Liver (tissue), 9 donors: ENCODE results near the gene MFAP2. TPM values are rescaled to one million over a fixed set of nuclear protein-coding genes. Genes with fewer than 3 reads are reported as not detected.
"Not testable (repeated sequence)": the region's sequence is repeated elsewhere in the genome, so short reads cannot be mapped to it uniquely, and the experiment has no call there.

Source experiments
- DNase-seq: peaks from one replicate; pipeline ENCODE4 v3.0.0-alpha.2; 2017; ENCODE audit warnings: low spot score
- H3K27ac ChIP-seq, 2 donors: one replicate each; pipeline ENCODE4 v1.7.0; 2013; ENCODE audit warnings: inconsistent platforms in 2 of 2, low read length in 2 of 2, control low read depth in 1 of 2, low read depth in 1 of 2, mild to moderate bottlenecking in 1 of 2
- H3K27me3 ChIP-seq, 4 donors: one replicate each; pipeline versions ENCODE4 v1.6.1 to v1.7.0; 2013; ENCODE audit warnings: low read length in 3 of 4, inconsistent platforms in 1 of 4, mild to moderate bottlenecking in 1 of 4, moderate library complexity in 1 of 4; ENCODE audit not compliant: control insufficient read depth in 4 of 4, insufficient read depth in 4 of 4
- H3K36me3 ChIP-seq, 4 donors: one replicate each; pipeline versions ENCODE4 v1.6.1 to v1.7.0; 2013; ENCODE audit warnings: low read length in 3 of 4, mild to moderate bottlenecking in 3 of 4, low read depth in 1 of 4, moderate library complexity in 1 of 4; ENCODE audit not compliant: control insufficient read depth in 4 of 4, insufficient read depth in 3 of 4
- H3K4me1 ChIP-seq, 4 donors: one replicate each; pipeline versions ENCODE4 v1.6.1 to v1.7.0; 2013; ENCODE audit warnings: low read length in 3 of 4, mild to moderate bottlenecking in 3 of 4, moderate library complexity in 1 of 4; ENCODE audit not compliant: control insufficient read depth in 4 of 4, insufficient read depth in 4 of 4
- H3K4me3 ChIP-seq, 3 donors: one replicate each; pipeline versions ENCODE4 v1.6.1 to v1.7.0; 2013; ENCODE audit warnings: low read length in 3 of 3, control low read depth in 1 of 3, low read depth in 1 of 3, mild to moderate bottlenecking in 1 of 3
- H3K9ac ChIP-seq, 2 donors: one replicate each; pipeline ENCODE4 v1.7.0; 2013; ENCODE audit warnings: low read length in 2 of 2, mild to moderate bottlenecking in 2 of 2, moderate library complexity in 2 of 2, control low read depth in 1 of 2, low read depth in 1 of 2
- H3K9me3 ChIP-seq, 4 donors: one replicate each; pipeline versions ENCODE4 v1.6.1 to v1.7.0; 2013; ENCODE audit warnings: low read length in 3 of 4; ENCODE audit not compliant: control insufficient read depth in 4 of 4
- EGR1 ChIP-seq, 2 donors: IDR thresholded peaks; 2 replicates each; pipeline ENCODE4 v1.6.1; 2016 to 2018; ENCODE audit warnings: antibody characterized with exemption in 2 of 2, low read depth in 2 of 2
- FOXA1 ChIP-seq: IDR thresholded peaks from 2 replicates; pipeline ENCODE4 v1.6.1; 2016; ENCODE audit warnings: antibody characterized with exemption
- FOXA2 ChIP-seq: IDR thresholded peaks from 2 replicates; pipeline ENCODE4 v1.6.1; 2016; ENCODE audit warnings: antibody characterized with exemption
- GABPA ChIP-seq, 2 donors: IDR thresholded peaks in 1 of 2; conservative IDR thresholded peaks in 1 of 2; 2 replicates each; pipeline ENCODE4 v1.6.1; 2016; ENCODE audit warnings: antibody characterized with exemption in 2 of 2, mild to moderate bottlenecking in 1 of 2, moderate library complexity in 1 of 2
- HNF4A ChIP-seq, 2 donors: conservative IDR thresholded peaks; 2 replicates each; pipeline ENCODE4 v1.6.1; 2016; ENCODE audit warnings: antibody characterized with exemption in 2 of 2, mild to moderate bottlenecking in 2 of 2
- HNF4G ChIP-seq: IDR thresholded peaks from 2 replicates; pipeline ENCODE4 v1.6.1; 2016; ENCODE audit warnings: antibody characterized with exemption
- JUND ChIP-seq, 2 donors: IDR thresholded peaks; 2 replicates each; pipeline ENCODE4 v1.6.1; 2016; ENCODE audit warnings: antibody characterized with exemption in 2 of 2
- NR2F2 ChIP-seq: IDR thresholded peaks from 2 replicates; pipeline ENCODE4 v1.6.1; 2016; ENCODE audit warnings: antibody characterized with exemption
- SP1 ChIP-seq: IDR thresholded peaks from 2 replicates; pipeline ENCODE4 v1.6.1; 2018; ENCODE audit warnings: antibody characterized with exemption, mild to moderate bottlenecking
- TAF1 ChIP-seq: conservative IDR thresholded peaks from 2 replicates; pipeline ENCODE4 v1.6.1; 2016; ENCODE audit warnings: antibody characterized with exemption, mild to moderate bottlenecking
- YY1 ChIP-seq: IDR thresholded peaks from 2 replicates; pipeline ENCODE4 v1.6.1; 2016; ENCODE audit warnings: antibody characterized with exemption, mild to moderate bottlenecking
- WGBS: extraction: QIAGEN DNeasy Blood & Tissue Kit; methylation state at CpG from one replicate; pipeline ENCODE4 v1.1.7; 2013; 5-methylcytosine and 5-hydroxymethylcytosine counted together
- polyA plus RNA-seq, 2 donors: library from polyadenylated mRNA; stranded (reverse) in 1 of 2; unstranded in 1 of 2; fragments of 200-250 nt in 1 of 2; fragments of >200 nt in 1 of 2; fragmentation: Nextera tagmentation in 1 of 2; extraction: Ambion mirVana in 1 of 2; gene quantifications; one replicate each; pipeline versions ENCODE4 v1.2.1 to v1.2.3, GENCODE V29; 2013 to 2015
- total RNA-seq, 2 donors: library from RNA; depleted of rRNA; stranded (reverse); fragments of >200 nt; gene quantifications; one replicate each; pipeline ENCODE4 v1.2.3, GENCODE V29; 2014
- TF ChIP-seq, protein P1 (sequence below): IDR thresholded peaks from 2 replicates; pipeline ENCODE4 v1.6.1; 2016; ENCODE audit warnings: antibody characterized with exemption
- TF ChIP-seq, protein P2 (sequence below): IDR thresholded peaks from 2 replicates; pipeline ENCODE4 v1.6.1; 2016; ENCODE audit warnings: antibody characterized with exemption
- TF ChIP-seq, protein P3 (sequence below): fragments of 150-350 bp; IDR thresholded peaks from 2 replicates; pipeline ENCODE4 v1.5.1; 2017; ENCODE audit warnings: improper control_type of control experiment, low read depth, low read length; ENCODE audit not compliant: missing input control
- TF ChIP-seq, protein P4 (sequence below): IDR thresholded peaks from 2 replicates; pipeline ENCODE4 v1.6.1; 2016; ENCODE audit warnings: antibody characterized with exemption, mild to moderate bottlenecking
- donor health status: healthy.
- donor health status: healthy.
- donor health status: healthy.
- donor health status: healthy.
- donor health status: healthy.

Gene MFAP2
- total and polyA plus RNA-seq, 4 donors = 0.25 to 1.4 (median 0.74) TPM

DNA sequence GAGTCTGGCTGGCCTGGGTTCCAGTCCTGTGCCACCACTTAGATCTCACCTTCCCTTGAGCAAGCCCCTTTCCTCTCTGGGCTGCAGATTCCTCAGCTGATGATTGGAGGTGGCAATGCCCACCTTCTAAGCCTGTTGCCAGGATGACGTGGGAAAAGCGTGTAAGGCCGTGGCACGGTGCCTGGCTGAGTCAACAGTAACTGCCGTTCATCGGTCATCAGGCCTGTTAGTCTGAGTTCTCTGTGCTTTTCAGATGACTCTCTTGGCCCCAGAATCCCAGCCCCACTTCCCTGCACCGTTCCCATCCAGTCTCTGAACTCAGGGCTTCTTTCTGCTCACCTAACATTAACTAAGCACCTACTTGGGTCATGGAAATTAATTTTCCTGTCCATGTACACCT, 31.4 kb downstream of the MFAP2 start:
- Histone ChIP-seq H3K27ac (peak overlapping the region; percentile 48 to 66), H3K4me1 (peaks cover 3 to 13% (median 8%) of the 10 kb centered on the region in 4 donors)
- H3K9ac ChIP-seq, H3K4me3 ChIP-seq, DNase-seq, H3K27me3 ChIP-seq, H3K9me3 ChIP-seq, H3K36me3 ChIP-seq: not testable (repeated sequence)
- peak; percentile 62 for TF ChIP-seq FOXA2
- peak; percentile 44 for TF ChIP-seq FOXA1
- TF ChIP-seq JUND (IDR thresholded peaks at IDR 0.05) = peak in 1 of 2 donors; percentile 19
- WGBS = 30% methylated on average over 7 of the region's 7 CpGs

DNA sequence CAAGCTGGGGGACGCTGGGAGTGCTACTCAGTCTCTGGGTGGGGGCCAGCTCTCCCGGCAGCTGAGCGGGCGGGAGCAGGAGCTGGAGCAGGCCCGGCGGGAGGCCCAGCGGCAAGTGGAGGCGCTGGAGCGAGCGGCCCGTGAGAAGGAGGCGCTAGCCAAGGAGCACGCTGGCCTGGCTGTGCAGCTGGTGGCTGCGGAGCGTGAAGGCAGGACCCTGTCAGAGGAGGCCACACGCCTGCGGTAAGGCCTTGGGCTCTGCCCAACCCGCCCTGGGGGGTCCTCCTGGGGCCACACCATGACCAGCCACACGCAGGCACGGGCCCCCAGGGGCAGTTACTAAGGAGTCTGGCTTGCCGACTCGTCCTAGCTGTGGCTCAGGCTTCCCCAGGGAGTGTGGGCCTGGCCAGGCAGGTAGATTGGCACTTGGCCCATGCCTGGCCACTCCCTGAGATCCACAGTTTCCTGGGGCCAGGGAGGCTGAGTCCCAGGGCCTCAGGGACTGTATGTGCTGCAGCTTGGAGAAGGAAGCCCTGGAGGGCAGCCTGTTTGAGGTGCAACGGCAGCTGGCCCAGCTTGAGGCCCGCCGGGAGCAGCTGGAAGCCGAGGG, 32.0 kb downstream of the MFAP2 start:
- H3K27ac ChIP-seq = peak overlapping the region; percentile 48 to 60
- H3K4me3 ChIP-seq, H3K9ac ChIP-seq, H3K27me3 ChIP-seq, DNase-seq, H3K36me3 ChIP-seq, H3K9me3 ChIP-seq: not testable (repeated sequence)
- H3K4me1 ChIP-seq = peaks cover 3 to 13% (median 8%) of the 10 kb centered on the region in 4 donors
- WGBS = 91% methylated on average over 26 of the region's 26 CpGs

DNA sequence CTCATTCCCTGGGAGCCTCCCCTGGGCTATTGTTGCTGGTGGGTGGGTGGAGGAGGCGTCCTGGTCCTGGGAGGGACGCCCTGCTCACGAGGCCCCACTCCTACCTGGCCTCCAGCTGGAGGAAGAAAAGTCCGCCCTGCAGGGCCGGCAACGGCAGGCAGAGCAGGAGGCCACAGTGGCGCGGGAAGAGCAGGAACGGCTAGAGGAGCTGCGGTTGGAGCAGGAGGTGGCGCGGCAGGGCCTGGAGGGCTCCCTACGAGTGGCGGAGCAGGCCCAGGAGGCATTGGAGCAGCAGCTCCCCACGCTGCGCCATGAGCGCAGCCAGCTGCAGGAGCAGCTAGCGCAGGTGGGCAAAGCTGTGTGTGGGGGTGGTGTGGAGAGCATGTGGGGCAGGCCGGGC, 33.8 kb downstream of the MFAP2 start:
- Histone ChIP-seq H3K9ac (no peak overlapping the region), H3K9me3 (no peaks in the 10 kb centered on the region), H3K4me3 (no peak overlapping the region), H3K27me3 (no peaks in the 10 kb centered on the region), H3K27ac (no peak overlapping the region), H3K4me1 (peaks cover 1 to 13% (median 8%) of the 10 kb centered on the region in 4 donors), H3K36me3 (no peaks in the 10 kb centered on the region)
- DNase-seq = no peak
- WGBS = 95% methylated on average over 19 of the region's 19 CpGs
- TF ChIP-seq JUND (IDR thresholded peaks at IDR 0.05) (no peak), HNF4A (conservative IDR thresholded peaks at IDR 0.05) (no peak), TAF1 (no peak), FOXA2 (no peak), FOXA1 (no peak), GABPA (IDR thresholded peaks at IDR 0.05 in 1 of 2, conservative IDR thresholded peaks at IDR 0.05 in 1 of 2) (no peak), NR2F2 (no peak), HNF4G (no peak), YY1 (no peak), SP1 (no peak), EGR1 (IDR thresholded peaks at IDR 0.05; ENCODE audit: low read depth in 2 of 2) (no peak)
- TF ChIP-seq, protein P1, sequence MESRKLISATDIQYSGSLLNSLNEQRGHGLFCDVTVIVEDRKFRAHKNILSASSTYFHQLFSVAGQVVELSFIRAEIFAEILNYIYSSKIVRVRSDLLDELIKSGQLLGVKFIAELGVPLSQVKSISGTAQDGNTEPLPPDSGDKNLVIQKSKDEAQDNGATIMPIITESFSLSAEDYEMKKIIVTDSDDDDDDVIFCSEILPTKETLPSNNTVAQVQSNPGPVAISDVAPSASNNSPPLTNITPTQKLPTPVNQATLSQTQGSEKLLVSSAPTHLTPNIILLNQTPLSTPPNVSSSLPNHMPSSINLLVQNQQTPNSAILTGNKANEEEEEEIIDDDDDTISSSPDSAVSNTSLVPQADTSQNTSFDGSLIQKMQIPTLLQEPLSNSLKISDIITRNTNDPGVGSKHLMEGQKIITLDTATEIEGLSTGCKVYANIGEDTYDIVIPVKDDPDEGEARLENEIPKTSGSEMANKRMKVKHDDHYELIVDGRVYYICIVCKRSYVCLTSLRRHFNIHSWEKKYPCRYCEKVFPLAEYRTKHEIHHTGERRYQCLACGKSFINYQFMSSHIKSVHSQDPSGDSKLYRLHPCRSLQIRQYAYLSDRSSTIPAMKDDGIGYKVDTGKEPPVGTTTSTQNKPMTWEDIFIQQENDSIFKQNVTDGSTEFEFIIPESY = no peak
- TF ChIP-seq, protein P2, sequence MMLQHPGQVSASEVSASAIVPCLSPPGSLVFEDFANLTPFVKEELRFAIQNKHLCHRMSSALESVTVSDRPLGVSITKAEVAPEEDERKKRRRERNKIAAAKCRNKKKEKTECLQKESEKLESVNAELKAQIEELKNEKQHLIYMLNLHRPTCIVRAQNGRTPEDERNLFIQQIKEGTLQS = no peak
- TF ChIP-seq, protein P3, sequence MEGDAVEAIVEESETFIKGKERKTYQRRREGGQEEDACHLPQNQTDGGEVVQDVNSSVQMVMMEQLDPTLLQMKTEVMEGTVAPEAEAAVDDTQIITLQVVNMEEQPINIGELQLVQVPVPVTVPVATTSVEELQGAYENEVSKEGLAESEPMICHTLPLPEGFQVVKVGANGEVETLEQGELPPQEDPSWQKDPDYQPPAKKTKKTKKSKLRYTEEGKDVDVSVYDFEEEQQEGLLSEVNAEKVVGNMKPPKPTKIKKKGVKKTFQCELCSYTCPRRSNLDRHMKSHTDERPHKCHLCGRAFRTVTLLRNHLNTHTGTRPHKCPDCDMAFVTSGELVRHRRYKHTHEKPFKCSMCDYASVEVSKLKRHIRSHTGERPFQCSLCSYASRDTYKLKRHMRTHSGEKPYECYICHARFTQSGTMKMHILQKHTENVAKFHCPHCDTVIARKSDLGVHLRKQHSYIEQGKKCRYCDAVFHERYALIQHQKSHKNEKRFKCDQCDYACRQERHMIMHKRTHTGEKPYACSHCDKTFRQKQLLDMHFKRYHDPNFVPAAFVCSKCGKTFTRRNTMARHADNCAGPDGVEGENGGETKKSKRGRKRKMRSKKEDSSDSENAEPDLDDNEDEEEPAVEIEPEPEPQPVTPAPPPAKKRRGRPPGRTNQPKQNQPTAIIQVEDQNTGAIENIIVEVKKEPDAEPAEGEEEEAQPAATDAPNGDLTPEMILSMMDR = no peak
- TF ChIP-seq, protein P4, sequence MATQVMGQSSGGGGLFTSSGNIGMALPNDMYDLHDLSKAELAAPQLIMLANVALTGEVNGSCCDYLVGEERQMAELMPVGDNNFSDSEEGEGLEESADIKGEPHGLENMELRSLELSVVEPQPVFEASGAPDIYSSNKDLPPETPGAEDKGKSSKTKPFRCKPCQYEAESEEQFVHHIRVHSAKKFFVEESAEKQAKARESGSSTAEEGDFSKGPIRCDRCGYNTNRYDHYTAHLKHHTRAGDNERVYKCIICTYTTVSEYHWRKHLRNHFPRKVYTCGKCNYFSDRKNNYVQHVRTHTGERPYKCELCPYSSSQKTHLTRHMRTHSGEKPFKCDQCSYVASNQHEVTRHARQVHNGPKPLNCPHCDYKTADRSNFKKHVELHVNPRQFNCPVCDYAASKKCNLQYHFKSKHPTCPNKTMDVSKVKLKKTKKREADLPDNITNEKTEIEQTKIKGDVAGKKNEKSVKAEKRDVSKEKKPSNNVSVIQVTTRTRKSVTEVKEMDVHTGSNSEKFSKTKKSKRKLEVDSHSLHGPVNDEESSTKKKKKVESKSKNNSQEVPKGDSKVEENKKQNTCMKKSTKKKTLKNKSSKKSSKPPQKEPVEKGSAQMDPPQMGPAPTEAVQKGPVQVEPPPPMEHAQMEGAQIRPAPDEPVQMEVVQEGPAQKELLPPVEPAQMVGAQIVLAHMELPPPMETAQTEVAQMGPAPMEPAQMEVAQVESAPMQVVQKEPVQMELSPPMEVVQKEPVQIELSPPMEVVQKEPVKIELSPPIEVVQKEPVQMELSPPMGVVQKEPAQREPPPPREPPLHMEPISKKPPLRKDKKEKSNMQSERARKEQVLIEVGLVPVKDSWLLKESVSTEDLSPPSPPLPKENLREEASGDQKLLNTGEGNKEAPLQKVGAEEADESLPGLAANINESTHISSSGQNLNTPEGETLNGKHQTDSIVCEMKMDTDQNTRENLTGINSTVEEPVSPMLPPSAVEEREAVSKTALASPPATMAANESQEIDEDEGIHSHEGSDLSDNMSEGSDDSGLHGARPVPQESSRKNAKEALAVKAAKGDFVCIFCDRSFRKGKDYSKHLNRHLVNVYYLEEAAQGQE = no peak

DNA sequence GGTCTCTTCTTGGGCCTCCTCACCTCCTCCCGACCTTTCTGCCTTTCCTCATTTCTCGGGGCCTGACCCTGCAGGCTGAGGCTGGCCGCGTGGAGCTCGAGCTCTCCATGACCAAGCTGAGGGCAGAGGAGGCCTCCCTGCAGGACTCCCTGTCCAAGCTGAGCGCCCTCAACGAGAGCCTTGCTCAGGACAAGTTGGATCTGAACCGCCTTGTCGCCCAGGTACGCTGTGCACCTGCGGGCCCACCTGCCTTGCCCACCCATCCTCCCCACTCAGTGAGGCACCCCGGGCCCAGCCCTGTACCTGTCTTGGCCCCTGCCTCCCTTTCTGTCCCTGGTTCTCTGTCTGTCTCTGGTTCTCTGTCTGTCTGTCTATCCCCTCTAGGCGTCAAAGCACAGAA, 34.2 kb downstream of the MFAP2 start:
- H3K36me3 ChIP-seq = not testable (repeated sequence)
- WGBS = 94% methylated on average over 13 of the region's 13 CpGs

More for the DNA sequence above, 34.2 kb downstream of the MFAP2 start:
- not testable (repeated sequence) for DNase-seq, H3K9me3 ChIP-seq, H3K27ac ChIP-seq, H3K27me3 ChIP-seq, H3K4me3 ChIP-seq, H3K9ac ChIP-seq
- H3K4me1 ChIP-seq = peaks cover 1 to 13% (median 8%) of the 10 kb centered on the region in 4 donors
